ENCODE measurements around the gene HSD11B1L. TPM values are rescaled to one million over a fixed set of nuclear protein-coding genes. Genes with fewer than 3 reads are reported as not detected.
"Not testable (repeated sequence)": the region's sequence is repeated elsewhere in the genome, so short reads cannot be mapped to it uniquely, and the experiment has no call there.

The HSD11B1L gene
- total RNA-seq, 2 donors from 2014 or later, result 3.2 to 5.2 TPM

- ATAC-seq, result no peak
Measured at GRCh38 chr19:5691822-5692722, 11.2 kb downstream of the HSD11B1L start.

GRCh38 chr19:5692723-5693194 lies 11.9 kb downstream of the HSD11B1L start:
- Mint-ChIP-seq H3K27ac (peak overlapping the region; percentile 96 to 99), H3K36me3 (peaks cover 19 to 27% of the 10 kb centered on the region in 2 donors), H3K9me3 (no peaks in the 10 kb centered on the region)
- DNase-seq (ENCODE audit: low spot score in 2 of 2) (peak in 1 of 2 donors; percentile 19), ATAC-seq (no peak)

More at GRCh38 chr19:5691822-5692722, 11.2 kb downstream of the HSD11B1L start:
- peak in 1 of 2 donors; percentile 48 for DNase-seq (ENCODE audit: low spot score in 2 of 2)
- Mint-ChIP-seq H3K27ac (peak overlapping the region; percentile 96 to 99), H3K36me3 (peaks cover 19 to 27% of the 10 kb centered on the region in 2 donors), H3K9me3 (no peaks in the 10 kb centered on the region)

GRCh38 chr19:5693195-5694166 lies 12.7 kb downstream of the HSD11B1L start:
- DNase-seq (ENCODE audit: low spot score in 2 of 2) (peak in 1 of 2 donors; percentile 25), ATAC-seq (no peak)
- Mint-ChIP-seq H3K27ac (peak overlapping the region; percentile 96 to 99), H3K9me3 (no peaks in the 10 kb centered on the region), H3K36me3 (peaks cover 19 to 27% of the 10 kb centered on the region in 2 donors)

GRCh38 chr19:5694167-5694955 lies 13.5 kb downstream of the HSD11B1L start:
- H3K27ac Mint-ChIP-seq, result peak overlapping the region; percentile 97 to 99
- peaks cover 23 to 27% of the 10 kb centered on the region in 2 donors for H3K36me3 Mint-ChIP-seq

GRCh38 chr19:5694956-5695648 lies 14.3 kb downstream of the HSD11B1L start:
- ATAC-seq (no peak), DNase-seq (ENCODE audit: low spot score in 2 of 2) (no peak)
- peak overlapping the region; percentile 97 to 99 for H3K27ac Mint-ChIP-seq
- peaks cover 23 to 24% of the 10 kb centered on the region in 2 donors for H3K36me3 Mint-ChIP-seq
- H3K9me3 Mint-ChIP-seq, result no peaks in the 10 kb centered on the region

More at GRCh38 chr19:5694167-5694955, 13.5 kb downstream of the HSD11B1L start:
- no peak for DNase-seq (ENCODE audit: low spot score in 2 of 2)
- H3K9me3 Mint-ChIP-seq, result no peaks in the 10 kb centered on the region
- no peak for ATAC-seq

- DNase-seq (ENCODE audit: low spot score in 2 of 2) (no peak), ATAC-seq (no peak)
- Mint-ChIP-seq H3K27ac (peak overlapping the region; percentile 97 to 99), H3K36me3 (peaks cover 17 to 18% of the 10 kb centered on the region in 2 donors), H3K9me3 (no peaks in the 10 kb centered on the region)
Measured at GRCh38 chr19:5695649-5696195, 14.9 kb downstream of the HSD11B1L start.

- no peak for ATAC-seq
Measured at GRCh38 chr19:5696196-5697021, 15.6 kb downstream of the HSD11B1L start.

GRCh38 chr19:5697022-5697889 lies 16.4 kb downstream of the HSD11B1L start:
- H3K36me3 Mint-ChIP-seq, result peaks cover 8 to 11% of the 10 kb centered on the region in 2 donors
- DNase-seq (ENCODE audit: low spot score in 2 of 2) (no peak), ATAC-seq (no peak)
- H3K9me3 Mint-ChIP-seq, result no peaks in the 10 kb centered on the region
- H3K27ac Mint-ChIP-seq, result peak overlapping the region; percentile 69 to 84

More at GRCh38 chr19:5696196-5697021, 15.6 kb downstream of the HSD11B1L start:
- Mint-ChIP-seq H3K36me3 (peaks cover 12 to 14% of the 10 kb centered on the region in 2 donors), H3K9me3 (no peaks in the 10 kb centered on the region), H3K27ac (peak overlapping the region; percentile 69 to 84)
- no peak for DNase-seq (ENCODE audit: low spot score in 2 of 2)

GRCh38 chr19:5697890-5698634 lies 17.2 kb downstream of the HSD11B1L start:
- H3K27ac Mint-ChIP-seq, result peak overlapping the region in 1 of 2 donors; percentile 50
- DNase-seq (ENCODE audit: low spot score in 2 of 2) (no peak), ATAC-seq (no peak)
- no peaks in the 10 kb centered on the region for H3K9me3 Mint-ChIP-seq
- peaks cover 5 to 8% of the 10 kb centered on the region in 2 donors for H3K36me3 Mint-ChIP-seq

- peak overlapping the region in 1 of 2 donors; percentile 36 for H3K27ac Mint-ChIP-seq
- H3K36me3 Mint-ChIP-seq, result peaks cover 13 to 16% of the 10 kb centered on the region in 2 donors
- H3K9me3 Mint-ChIP-seq, result no peaks in the 10 kb centered on the region
- DNase-seq (ENCODE audit: low spot score in 2 of 2), result no peak
- ATAC-seq, result no peak
Measured at GRCh38 chr19:5698635-5699422, 18.0 kb downstream of the HSD11B1L start.

GRCh38 chr19:5700455-5701092 lies 19.7 kb downstream of the HSD11B1L start:
- no peak for DNase-seq (ENCODE audit: low spot score in 2 of 2)
- no peak for ATAC-seq
- H3K36me3 Mint-ChIP-seq, result peaks cover 16 to 21% of the 10 kb centered on the region in 2 donors
- peak overlapping the region in 1 of 2 donors; percentile 78 for H3K27ac Mint-ChIP-seq
- H3K9me3 Mint-ChIP-seq, result no peaks in the 10 kb centered on the region

GRCh38 chr19:5702053-5702410 lies 21.2 kb downstream of the HSD11B1L start:
- peaks cover 21% of the 10 kb centered on the region in 2 donors for H3K36me3 Mint-ChIP-seq
- not testable (repeated sequence) for H3K9me3 Mint-ChIP-seq; H3K27ac Mint-ChIP-seq; DNase-seq (ENCODE audit: low spot score in 2 of 2); ATAC-seq

Data from activated naive CD4-positive, alpha-beta T cell treated with anti-CD3 and anti-CD28 coated beads, Interleukin-2, amount 50 U/mL, for 72 hours (primary cell).